HUES6 (cell line): ENCODE data around the gene FUS.

ENCODE experiments used
- H3K27ac ChIP-seq: 2 replicates; pipeline ENCODE4 v1.7.0; 2013; ENCODE audit warnings: low read depth, mild to moderate bottlenecking, low read length, inconsistent platforms
- H3K27me3 ChIP-seq: 2 replicates; pipeline ENCODE4 v1.6.1; 2013; ENCODE audit warnings: low read length; ENCODE audit not compliant: control insufficient read depth, insufficient read depth
- H3K36me3 ChIP-seq: 2 replicates; pipeline ENCODE4 v1.6.1; 2013; ENCODE audit warnings: low read length; ENCODE audit not compliant: control insufficient read depth, insufficient read depth
- H3K4me1 ChIP-seq: 2 replicates; pipeline ENCODE4 v1.6.1; 2013; ENCODE audit warnings: low read length; ENCODE audit not compliant: control insufficient read depth, insufficient read depth
- H3K4me3 ChIP-seq: 2 replicates; pipeline ENCODE4 v1.5.1; 2013; ENCODE audit warnings: low read depth, low read length
- H3K9ac ChIP-seq: one replicate; pipeline ENCODE4 v1.6.1; 2013; ENCODE audit warnings: mild to moderate bottlenecking, low read length
- H3K9me3 ChIP-seq: 2 replicates; pipeline ENCODE4 v1.6.1; 2013; ENCODE audit warnings: low read depth, low read length; ENCODE audit not compliant: control insufficient read depth, insufficient read depth

FUS gene

DNA sequence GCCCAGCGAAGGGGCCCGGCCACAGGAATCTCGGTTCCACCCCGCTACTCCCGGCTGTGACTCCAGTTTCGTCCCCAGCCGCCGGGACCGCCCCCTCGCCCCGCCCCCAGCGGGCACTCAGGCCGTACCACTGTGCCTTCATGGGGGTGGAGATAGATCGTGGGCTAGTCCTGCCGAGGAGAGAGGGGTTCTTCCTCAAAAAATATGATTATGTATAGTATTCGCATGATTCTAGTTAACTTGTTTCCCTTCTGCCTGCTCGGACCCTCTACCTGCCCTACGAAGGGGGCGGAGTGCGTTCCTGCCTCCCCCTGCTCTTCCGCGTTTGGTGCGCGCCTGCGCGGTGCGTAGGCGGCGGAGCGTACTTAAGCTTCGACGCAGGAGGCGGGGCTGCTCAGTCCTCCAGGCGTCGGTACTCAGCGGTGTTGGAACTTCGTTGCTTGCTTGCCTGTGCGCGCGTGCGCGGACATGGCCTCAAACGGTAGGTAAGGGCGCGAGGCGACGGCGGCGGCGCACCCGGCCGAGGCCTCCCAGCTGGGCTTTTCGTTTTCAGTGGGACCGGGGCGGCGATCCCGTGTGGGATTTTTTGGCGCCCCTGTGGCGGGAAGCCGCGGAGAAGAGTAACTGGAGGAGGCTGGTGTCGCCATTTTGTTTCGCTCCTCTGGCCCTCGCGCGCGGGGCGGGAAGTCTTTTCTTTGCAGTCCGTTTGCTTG, at the start of gene FUS:
FUS (plus strand) TSS at position 393 of the 713 bp plus-strand sequence; CDS start at position 469, 76 bp downstream.
- Histone ChIP-seq H3K4me3 (peak within 1 kb of the TSS; percentile 92), H3K36me3 (peaks cover 38% of the 10 kb centered on the region), H3K9me3 (no peaks in the 10 kb centered on the region), H3K27ac (peak within 1 kb of the TSS; percentile 100), H3K4me1 (peaks cover 7% of the 10 kb centered on the region; the same call in 1 of the 2 replicates), H3K9ac (peak within 1 kb of the TSS; percentile 97), H3K27me3 (no peaks in the 10 kb centered on the region)

DNA sequence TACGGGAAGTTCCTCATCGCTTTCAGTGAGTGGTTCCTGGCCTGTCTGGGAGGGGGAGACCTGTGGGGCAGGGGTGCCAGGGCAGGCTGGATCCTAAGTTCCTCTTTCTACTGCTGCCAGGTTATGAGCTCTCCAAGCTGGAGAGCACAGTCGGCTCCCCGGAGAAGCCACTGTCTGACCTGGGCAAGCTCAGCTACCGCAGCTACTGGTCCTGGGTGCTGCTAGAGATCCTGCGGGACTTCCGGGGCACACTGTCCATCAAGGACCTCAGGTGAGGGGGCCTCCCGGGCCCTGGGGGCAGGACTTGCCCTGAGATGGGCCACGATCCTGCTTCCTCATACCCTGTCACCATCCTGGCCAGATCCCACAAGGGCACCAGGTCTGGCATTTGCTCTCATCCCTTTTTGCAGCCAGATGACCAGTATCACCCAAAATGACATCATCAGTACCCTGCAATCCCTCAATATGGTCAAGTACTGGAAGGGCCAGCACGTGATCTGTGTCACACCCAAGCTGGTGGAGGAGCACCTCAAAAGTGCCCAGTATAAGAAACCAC, 49.5 kb upstream of the FUS start:
- no peak overlapping the region for H3K4me3 ChIP-seq
- H3K36me3 ChIP-seq = peaks cover 56% of the 10 kb centered on the region
- H3K9ac ChIP-seq = no peak overlapping the region
- no peaks in the 10 kb centered on the region for H3K9me3 ChIP-seq
- H3K27me3 ChIP-seq = no peaks in the 10 kb centered on the region
- H3K27ac ChIP-seq = 0 out of 2 replicates have a peak overlapping the region, but pooled peaks have one; percentile 5
- peaks cover 31% of the 10 kb centered on the region for H3K4me1 ChIP-seq

DNA sequence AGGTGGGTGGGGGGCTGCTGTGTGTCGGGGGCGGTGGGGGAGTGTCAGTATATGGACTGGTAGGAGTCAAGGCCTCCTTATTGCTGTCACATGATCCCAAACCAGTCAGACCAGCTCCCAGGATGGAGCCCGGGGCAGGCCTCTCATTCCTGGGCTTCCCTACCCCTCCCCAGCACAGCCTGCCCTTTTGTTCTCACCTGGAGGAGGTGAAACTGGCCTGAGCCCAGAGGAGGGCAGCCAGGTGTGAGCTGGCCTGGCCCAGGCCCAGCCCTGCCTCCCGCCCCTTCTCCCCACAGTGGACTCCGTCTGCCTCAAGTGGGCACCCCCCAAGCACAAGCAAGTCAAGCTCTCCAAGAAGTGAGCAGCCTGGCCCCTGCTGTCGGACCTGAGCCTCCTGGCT, 49.0 kb upstream of the FUS start:
- Histone ChIP-seq H3K9me3 (no peaks in the 10 kb centered on the region), H3K9ac (no peak overlapping the region), H3K27me3 (no peaks in the 10 kb centered on the region), H3K4me1 (peaks cover 34% of the 10 kb centered on the region), H3K27ac (peak overlapping the region; percentile 30), H3K4me3 (no peak overlapping the region), H3K36me3 (peaks cover 56% of the 10 kb centered on the region)

DNA sequence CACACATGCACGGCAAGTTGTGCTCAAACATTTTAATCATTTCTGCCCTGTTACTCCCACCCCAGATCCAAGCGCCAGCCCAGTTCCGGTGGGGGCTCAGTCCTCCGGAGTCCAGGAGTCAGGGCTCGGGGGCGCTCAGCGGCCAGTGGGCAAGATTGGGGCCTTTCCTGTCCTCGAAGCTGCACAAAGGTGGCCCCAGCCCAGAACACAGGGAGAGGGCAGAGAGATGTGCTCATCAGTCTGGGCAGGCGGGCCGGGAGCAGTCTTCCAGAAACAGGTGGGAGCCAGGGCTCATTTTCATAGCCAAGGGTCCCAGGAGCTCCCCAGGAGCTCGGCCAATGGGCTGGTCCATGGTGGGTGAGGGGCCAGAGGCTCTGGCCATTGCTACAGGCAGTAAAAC, 48.5 kb upstream of the FUS start:
- Histone ChIP-seq H3K4me1 (peaks cover 37% of the 10 kb centered on the region), H3K27ac (peak overlapping the region; percentile 30), H3K27me3 (no peaks in the 10 kb centered on the region), H3K9me3 (no peaks in the 10 kb centered on the region), H3K36me3 (peaks cover 56% of the 10 kb centered on the region), H3K9ac (no peak overlapping the region), H3K4me3 (no peak overlapping the region)

DNA sequence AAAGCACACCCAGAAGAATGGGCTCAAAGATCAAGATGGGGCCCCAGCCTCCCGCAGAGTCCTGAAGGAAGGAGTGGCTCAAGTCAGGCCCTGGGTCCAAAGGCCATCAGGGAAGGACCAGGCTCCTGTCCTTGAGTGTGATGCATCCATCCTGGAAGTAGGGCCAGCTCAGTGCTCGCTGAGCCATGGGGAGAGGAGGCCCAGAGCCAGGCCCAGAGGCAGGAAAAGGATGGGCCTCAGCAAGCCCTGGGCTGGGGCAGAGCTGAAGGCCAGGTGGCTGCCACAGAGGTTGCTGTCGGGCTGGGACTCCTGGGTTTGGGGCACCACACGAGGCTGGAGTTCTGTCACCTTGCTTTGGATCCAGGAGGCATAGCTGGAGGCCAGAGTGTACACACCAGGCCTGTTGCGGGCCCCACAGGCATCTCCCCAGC, 48.1 kb upstream of the FUS start:
- no peaks in the 10 kb centered on the region for H3K9me3 ChIP-seq
- peaks cover 37% of the 10 kb centered on the region for H3K4me1 ChIP-seq
- no peak overlapping the region for H3K4me3 ChIP-seq
- H3K36me3 ChIP-seq = peaks cover 55% of the 10 kb centered on the region
- no peak overlapping the region for H3K9ac ChIP-seq
- no peaks in the 10 kb centered on the region for H3K27me3 ChIP-seq
- no peak overlapping the region for H3K27ac ChIP-seq

DNA sequence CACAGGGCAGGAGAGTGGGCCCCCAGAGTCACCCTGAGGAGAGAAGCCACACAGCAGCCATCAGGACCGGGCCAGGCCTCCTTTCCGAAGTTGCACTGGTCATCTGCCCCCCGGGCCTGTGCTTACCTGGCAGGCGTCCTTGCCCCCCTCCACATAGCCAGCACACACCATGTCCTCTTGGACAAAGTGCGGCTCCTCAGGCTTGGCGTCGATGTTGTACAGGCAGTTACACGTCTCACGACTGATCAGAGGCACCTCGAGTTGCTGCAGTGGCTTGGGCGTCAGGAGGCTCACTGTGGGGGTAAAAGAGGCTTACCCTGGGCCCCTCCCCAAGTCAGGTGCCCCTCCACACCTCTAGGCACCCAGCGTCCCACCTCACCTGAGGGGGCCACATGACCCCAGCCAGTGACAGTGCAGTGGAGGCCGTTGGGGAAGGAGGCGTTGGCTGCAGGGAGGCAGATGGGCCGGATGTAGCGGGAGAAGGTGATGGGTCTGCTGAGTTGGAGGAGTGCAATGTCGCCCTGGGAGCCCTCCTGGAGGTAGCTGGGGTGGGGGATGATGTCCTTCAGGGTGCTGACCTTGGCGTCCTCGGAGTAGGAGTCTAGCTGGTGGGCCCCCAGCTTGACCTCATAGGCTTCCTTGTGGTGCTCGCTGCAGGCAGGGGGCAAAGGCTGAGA, 47.5 kb upstream of the FUS start:
- Histone ChIP-seq H3K27me3 (no peaks in the 10 kb centered on the region), H3K4me1 (peaks cover 37% of the 10 kb centered on the region), H3K9me3 (no peaks in the 10 kb centered on the region), H3K27ac (no peak overlapping the region), H3K9ac (no peak overlapping the region), H3K4me3 (no peak overlapping the region), H3K36me3 (peaks cover 49% of the 10 kb centered on the region)

DNA sequence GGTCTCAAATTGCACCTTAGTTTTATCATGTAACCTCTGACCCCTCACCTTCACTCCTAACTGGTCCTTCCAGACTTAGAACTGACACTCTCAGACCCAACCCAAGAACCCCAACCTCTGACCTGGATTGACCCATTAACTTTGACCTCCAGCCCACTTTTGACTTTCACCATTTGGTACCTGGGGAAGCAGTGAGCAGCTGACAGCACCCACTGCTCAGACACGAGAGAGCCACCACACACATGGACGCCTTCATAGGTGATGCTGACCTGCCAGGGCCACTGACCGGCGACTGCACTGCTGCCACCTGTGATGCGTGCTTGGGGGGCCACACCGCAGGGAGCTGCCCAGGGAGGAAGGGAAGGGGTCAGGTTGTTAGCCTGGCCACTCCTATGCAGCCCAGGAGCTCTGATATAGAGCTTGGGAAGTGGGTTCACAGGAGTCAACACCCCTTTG, 46.9 kb upstream of the FUS start:
- H3K27ac ChIP-seq = no peak overlapping the region
- no peaks in the 10 kb centered on the region for H3K9me3 ChIP-seq
- no peaks in the 10 kb centered on the region for H3K27me3 ChIP-seq
- H3K4me3 ChIP-seq = no peak overlapping the region
- H3K4me1 ChIP-seq = peaks cover 37% of the 10 kb centered on the region
- no peak overlapping the region for H3K9ac ChIP-seq
- peaks cover 43% of the 10 kb centered on the region for H3K36me3 ChIP-seq

DNA sequence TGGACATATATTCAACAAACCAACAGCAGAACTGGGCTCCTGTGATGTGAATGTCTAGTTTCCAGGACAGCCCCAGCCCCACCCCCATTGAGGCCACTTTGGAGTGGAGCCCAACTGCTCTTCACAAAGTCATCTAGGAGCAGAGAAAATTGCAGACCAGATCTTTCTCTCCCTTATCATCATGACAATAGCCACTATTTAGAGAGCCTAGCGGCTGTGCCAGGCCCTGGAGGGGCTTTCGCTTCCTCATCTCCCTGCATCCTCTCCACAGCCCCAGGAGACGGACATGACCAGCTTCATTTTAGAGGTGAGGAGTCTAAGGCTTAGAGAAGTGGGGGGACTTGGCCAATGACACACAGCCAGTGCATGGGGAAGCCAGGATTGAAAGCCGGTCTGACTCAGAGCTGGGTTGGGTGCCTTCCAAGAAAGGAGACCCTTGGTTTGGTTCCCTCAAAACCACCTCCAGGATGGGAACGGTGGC, 45.8 kb upstream of the FUS start:
- Histone ChIP-seq H3K9ac (peak overlapping the region; percentile 88), H3K4me1 (peaks cover 48% of the 10 kb centered on the region), H3K4me3 (peak overlapping the region; percentile 74), H3K36me3 (peaks cover 34% of the 10 kb centered on the region), H3K27me3 (no peaks in the 10 kb centered on the region), H3K27ac (peak overlapping the region; percentile 81; the same call in 1 of the 2 replicates), H3K9me3 (no peaks in the 10 kb centered on the region)

DNA sequence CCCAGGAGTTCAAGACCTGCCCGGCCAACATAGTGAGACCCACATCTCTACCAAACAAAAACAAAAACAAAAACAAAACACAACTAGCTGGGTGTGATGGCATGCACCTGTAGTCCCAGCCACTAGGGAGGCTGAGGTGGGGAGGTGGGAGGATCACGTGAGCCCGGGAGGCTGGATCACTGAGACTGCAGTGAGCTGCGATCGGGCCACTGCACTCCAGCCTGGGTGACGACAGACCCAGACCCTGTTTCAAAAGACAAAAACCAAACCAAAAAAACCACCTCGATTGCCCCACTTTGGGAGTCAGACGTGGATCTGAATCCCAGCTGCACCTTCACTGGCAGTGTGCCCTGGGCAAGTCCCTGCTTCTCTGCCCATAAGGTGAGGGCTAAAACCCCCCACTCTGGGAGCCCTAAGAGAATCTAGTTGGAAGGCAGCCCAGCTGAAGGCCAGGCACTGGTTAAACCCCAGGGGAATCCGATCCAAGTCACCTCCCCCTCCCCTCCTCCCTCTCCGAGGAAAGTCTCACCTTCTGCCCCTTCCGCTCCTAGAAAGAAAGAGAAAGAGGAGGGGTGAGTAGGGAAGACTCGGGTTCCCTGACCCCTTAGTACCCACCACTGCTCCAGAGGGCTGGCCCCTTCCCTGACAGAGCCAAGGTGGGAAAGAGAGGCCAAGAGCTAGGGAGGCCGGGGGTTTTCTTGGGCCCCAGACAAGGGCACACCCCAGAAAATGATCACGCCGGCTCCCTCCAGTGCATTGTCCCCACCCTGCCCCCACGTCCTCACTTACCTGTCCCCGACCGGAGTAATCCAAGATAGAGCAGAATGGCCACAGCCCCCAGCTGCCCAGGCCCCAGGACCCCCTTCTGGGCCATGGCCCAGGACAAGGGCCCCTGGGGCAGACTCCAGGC, 45.1 kb upstream of the FUS start:
- peak overlapping the region; percentile 81 for H3K27ac ChIP-seq
- H3K27me3 ChIP-seq = no peaks in the 10 kb centered on the region
- peaks cover 52% of the 10 kb centered on the region for H3K4me1 ChIP-seq

DNA sequence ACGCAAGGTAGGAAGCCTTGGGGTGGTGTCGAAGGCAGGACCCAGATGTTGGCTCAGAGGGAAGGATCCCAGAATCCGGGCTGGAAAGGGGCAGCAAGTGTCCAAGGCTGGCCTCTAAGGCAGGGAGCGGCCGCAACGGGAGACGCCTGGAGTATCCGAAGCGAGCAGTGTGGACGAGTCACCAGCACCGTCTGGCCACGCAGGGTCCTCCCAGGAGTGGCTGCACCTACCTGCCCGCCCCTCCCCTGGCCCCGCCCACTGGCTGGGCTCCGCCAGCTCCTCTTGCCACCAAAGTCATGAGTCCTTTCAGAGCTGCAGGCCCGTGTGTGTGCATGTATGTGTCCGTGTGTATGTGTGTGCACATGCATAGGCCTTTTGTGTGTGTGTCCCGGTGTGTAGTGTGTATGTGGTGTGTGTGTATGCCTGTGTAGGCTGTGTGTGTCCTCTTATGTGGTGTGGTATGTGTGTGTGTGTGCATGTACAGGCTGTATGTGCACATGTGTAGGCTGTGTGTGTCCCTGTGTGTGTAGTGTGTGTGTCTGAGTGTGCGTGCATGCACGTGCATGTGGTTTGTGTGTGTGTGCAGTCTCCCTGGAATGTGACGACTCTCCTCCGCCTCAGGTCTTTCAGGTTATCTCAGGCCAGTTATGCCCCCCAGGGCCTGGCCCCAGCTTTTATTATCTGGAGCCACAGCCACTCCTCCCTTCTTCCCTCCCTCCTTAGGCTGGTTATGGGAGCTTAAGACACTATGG, 44.2 kb upstream of the FUS start, which contains the start of gene PRSS8:
PRSS8 (minus strand) TSS at position 193 of the 752 bp plus-strand sequence. CDS start 229 bp downstream, outside the sequence.
- H3K27ac ChIP-seq = peak within 1 kb of the TSS; percentile 81
- H3K9ac ChIP-seq = peak within 1 kb of the TSS; percentile 88

More for the DNA sequence above, 45.1 kb upstream of the FUS start:
- H3K36me3 ChIP-seq = peaks cover 27% of the 10 kb centered on the region
- peak overlapping the region; percentile 88 for H3K9ac ChIP-seq
- H3K4me3 ChIP-seq = peak overlapping the region; percentile 74
- no peaks in the 10 kb centered on the region for H3K9me3 ChIP-seq

More for the DNA sequence above, 44.2 kb upstream of the FUS start, which contains the start of gene PRSS8:
- Histone ChIP-seq H3K36me3 (peaks cover 24% of the 10 kb centered on the region), H3K4me1 (peaks cover 49% of the 10 kb centered on the region), H3K9me3 (no peaks in the 10 kb centered on the region), H3K4me3 (peak within 1 kb of the TSS; percentile 74), H3K27me3 (no peaks in the 10 kb centered on the region)
